Activated CD4-positive, alpha-beta T cell treated with anti-CD3 and anti-CD28 coated beads, Interleukin-2, amount 10 ng/mL, durations not matched to agents 24 days and 14 days (primary cell): Measurements from ENCODE around the gene PTPRJ. TPM values are rescaled to one million over a fixed set of nuclear protein-coding genes. Genes with fewer than 3 reads are reported as not detected.
"Not testable (repeated sequence)": the region's sequence is repeated elsewhere in the genome, so short reads cannot be mapped to it uniquely, and the experiment has no call there.

Source experiments
- DNase-seq: peaks from one replicate; pipeline ENCODE4 v3.0.0; 2022
- H3K27ac Mint-ChIP-seq: one replicate; pipeline ENCODE4 v1.8.0; 2022; ENCODE audit warnings: mild to moderate bottlenecking, mixed read lengths
- H3K27me3 Mint-ChIP-seq: one replicate; pipeline ENCODE4 v1.8.0; 2022; ENCODE audit warnings: mixed read lengths
- H3K36me3 Mint-ChIP-seq: one replicate; pipeline ENCODE4 v1.8.0; 2022; ENCODE audit warnings: low read depth, mild to moderate bottlenecking, mixed read lengths
- H3K4me1 Mint-ChIP-seq: one replicate; pipeline ENCODE4 v1.8.0; 2021; ENCODE audit warnings: mixed read lengths
- H3K4me3 Mint-ChIP-seq: one replicate; pipeline ENCODE4 v1.8.0; 2022; ENCODE audit warnings: mild to moderate bottlenecking, moderate library complexity, mixed read lengths
- H3K9me3 Mint-ChIP-seq: one replicate; pipeline ENCODE4 v1.8.0; 2021; ENCODE audit warnings: mixed read lengths
- intact Hi-C: fragments of 100-400 bp; cut with micrococcal nuclease; formaldehyde crosslinking; loops from one replicate; pipeline ENCODE4 v1.15.1; 2023
- total RNA-seq: library from RNA; stranded (reverse); gene quantifications from 2 replicates; pipeline ENCODE4 v1.2.3, GENCODE V29; 2022

The PTPRJ gene
- total RNA-seq: 51.3 and 52.2 TPM in 2 replicates

DNA sequence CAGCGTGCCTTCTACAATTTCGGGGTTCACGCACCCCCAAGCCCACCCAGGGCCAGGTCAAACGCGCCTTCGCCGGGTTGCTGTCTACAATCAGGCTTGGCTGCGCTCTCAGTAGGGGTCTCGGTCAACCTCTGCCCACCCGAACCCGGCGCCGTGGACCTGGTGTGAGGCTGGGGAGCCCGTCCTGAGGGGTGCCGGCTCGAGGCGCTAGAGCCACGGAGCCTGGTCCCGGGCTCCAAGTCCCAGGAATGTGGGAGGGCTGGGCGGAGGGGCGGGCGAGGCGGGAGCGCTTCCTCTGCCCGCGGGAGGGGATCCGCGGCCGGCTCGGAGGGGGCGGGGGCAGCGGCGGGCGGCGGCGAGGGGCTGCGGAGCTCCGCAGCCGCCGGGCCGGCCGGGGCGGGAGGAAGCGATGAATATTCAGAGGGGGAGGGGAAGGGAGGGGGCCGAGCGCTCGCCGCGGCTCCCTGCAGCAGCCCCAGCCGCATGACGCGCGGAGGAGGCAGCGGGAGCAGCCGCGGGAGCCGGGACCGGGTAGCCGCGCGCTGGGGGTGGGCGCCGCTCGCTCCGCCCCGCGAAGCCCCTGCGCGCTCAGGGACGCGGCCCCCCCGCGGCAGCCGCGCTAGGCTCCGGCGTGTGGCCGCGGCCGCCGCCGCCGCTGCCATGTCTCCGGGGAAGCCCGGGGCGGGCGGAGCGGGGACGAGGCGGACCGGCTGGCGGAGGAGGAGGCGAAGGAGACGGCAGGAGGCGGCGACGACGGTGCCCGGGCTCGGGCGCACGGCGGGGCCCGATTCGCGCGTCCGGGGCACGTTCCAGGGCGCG lies at the start of gene PTPRJ:
PTPRJ (plus strand) TSS at position 472 of the 819 bp plus-strand sequence. CDS start 354 bp downstream, outside the sequence.
- peaks cover 24% of the 10 kb centered on the region for H3K4me1 Mint-ChIP-seq
- H3K36me3 Mint-ChIP-seq: peaks cover 24% of the 10 kb centered on the region
- peak within 1 kb of the TSS; percentile 87 for H3K4me3 Mint-ChIP-seq
- H3K27ac Mint-ChIP-seq: peak within 1 kb of the TSS; percentile 72
- intact Hi-C loops: loop anchor here (2.0 kb wide), 2 partner anchors 45 to 75 kb away; no protein-coding TSS in a partner anchor
- peak; percentile 90 for DNase-seq
- H3K27me3 Mint-ChIP-seq: peaks cover 14% of the 10 kb centered on the region
- no peaks in the 10 kb centered on the region for H3K9me3 Mint-ChIP-seq

DNA sequence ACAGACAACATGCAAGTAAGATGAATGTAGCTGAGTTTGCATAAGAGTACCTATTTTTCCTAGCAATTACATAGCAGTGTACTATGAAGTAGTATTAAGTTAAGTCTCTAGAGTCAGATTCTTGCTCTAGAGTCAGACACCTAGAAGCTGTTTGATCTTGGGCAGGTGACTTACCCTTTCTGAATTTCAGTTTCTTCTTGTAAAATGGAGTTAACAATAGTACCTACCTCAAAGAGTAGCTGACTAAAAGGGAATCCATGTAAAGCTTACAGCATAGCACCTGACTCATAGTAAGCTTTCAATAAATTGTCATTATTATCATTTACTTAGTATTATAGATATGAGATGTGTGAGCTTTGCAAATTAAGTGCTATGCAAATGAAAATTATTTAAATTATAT lies 47.8 kb upstream of the PTPRJ start:
- intact Hi-C loops: no loop called here
- Mint-ChIP-seq H3K9me3 (no peaks in the 10 kb centered on the region), H3K4me3 (no peak overlapping the region), H3K4me1 (peaks cover 22% of the 10 kb centered on the region), H3K27ac (no peak overlapping the region), H3K27me3 (no peaks in the 10 kb centered on the region), H3K36me3 (no peaks in the 10 kb centered on the region)
- DNase-seq: no peak

DNA sequence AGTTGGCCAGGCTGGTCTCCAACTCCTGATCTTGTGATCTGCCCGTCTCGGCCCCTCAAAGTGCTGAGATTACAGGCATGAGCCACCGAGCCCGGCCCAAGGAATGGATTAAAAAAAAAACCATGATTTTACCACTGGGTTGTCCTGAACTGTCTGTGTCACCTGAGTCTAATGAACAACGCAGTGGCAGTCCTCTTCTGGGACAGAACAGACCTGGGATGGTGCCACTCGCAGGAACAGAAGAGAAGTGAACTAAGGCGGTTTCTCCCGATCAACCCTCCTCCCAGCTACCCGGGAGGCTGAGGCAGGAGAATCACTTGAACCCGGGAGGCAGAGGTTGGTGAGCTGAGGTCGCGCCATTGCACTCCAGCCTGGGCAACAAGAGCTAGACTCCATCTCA lies 46.6 kb upstream of the PTPRJ start:
- H3K4me3 Mint-ChIP-seq, H3K36me3 Mint-ChIP-seq, H3K9me3 Mint-ChIP-seq, DNase-seq, H3K27me3 Mint-ChIP-seq, H3K27ac Mint-ChIP-seq: not testable (repeated sequence)
- intact Hi-C loops: loop anchor here (1.0 to 2.0 kb wide), 4 partner anchors 47 to 177 kb away; partner anchors contain the start of gene PTPRJ
- H3K4me1 Mint-ChIP-seq: peaks cover 23% of the 10 kb centered on the region

DNA sequence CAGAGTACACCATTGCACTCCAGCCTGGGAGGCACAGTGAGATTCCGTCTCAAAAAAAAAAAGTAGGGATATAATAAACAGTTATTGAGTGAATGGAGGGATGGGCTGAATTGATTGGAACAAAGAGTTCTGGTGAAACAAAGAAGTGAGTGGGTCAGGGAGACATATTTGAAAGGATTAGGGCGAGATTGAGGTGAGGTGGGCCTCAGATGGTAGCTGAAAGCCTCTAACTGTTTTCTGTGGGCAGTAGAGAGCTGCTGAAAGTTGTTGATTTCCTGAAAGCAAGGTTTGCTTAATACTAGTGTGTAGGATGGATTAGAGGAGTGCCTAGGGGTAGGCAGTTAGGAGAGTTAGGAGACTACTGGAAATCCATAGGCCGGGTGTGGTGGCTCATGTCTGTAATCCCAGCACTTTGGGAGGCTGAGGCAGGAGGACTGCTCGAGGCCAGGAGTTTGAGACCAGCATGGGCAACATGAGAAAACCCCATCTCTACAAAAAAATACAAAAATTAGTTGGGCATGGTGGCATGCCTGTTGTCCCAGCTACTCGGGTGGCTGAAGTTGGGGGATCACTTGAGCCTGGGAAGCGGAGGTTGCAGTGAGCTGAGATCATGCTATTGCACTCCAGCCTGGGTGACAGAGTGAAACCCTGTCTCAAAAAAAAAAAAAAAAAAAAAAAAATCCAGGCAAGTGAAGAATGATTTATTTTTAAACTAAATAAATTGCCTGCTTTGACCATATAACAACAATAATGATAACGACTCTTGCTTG lies 41.4 kb upstream of the PTPRJ start:
- H3K9me3 Mint-ChIP-seq: no peaks in the 10 kb centered on the region
- H3K36me3 Mint-ChIP-seq: no peaks in the 10 kb centered on the region
- DNase-seq: no peak
- no peak overlapping the region for H3K27ac Mint-ChIP-seq
- intact Hi-C loops: no loop called here
- H3K4me1 Mint-ChIP-seq: peaks cover 29% of the 10 kb centered on the region
- no peaks in the 10 kb centered on the region for H3K27me3 Mint-ChIP-seq
- H3K4me3 Mint-ChIP-seq: no peak overlapping the region

DNA sequence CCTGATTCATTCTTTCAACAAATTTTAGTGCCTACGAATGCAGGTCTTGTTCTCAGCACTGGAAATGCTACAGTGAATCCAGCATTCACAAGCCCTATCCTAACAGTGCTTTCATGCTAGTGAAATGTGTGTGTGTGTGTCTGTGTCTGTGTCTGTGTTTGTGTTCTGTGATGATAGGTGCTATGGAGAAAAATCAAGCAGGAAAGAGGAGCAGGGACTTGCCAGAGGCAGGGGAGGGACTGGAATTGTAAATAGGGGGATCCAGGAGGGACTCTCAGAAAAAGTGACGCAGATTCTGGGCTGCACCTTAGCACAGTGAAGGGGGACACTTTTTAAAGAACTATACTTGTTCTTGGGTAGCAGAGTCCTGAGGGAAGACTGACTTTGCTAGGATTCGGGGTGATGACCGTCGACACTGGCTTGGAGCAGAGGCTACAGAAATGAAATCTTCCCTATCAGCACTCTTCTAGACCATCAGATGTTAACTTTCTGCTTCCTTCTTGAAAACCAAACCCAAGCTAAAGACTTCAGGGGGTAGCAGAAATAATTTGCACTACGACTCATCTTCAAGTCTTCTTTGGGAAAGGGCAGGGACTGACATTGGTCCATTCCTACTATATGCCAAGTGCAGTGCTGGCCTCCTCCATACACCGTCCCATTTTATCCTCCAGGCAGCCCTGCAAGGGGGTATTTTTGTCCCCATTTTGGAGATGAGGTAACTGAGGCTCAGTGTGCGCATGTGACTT lies 39.3 kb upstream of the PTPRJ start:
- Mint-ChIP-seq H3K36me3 (no peaks in the 10 kb centered on the region), H3K4me1 (peaks cover 21% of the 10 kb centered on the region), H3K9me3 (no peaks in the 10 kb centered on the region), H3K27me3 (no peaks in the 10 kb centered on the region), H3K4me3 (no peak overlapping the region), H3K27ac (no peak overlapping the region)
- intact Hi-C loops: no loop called here
- no peak for DNase-seq

DNA sequence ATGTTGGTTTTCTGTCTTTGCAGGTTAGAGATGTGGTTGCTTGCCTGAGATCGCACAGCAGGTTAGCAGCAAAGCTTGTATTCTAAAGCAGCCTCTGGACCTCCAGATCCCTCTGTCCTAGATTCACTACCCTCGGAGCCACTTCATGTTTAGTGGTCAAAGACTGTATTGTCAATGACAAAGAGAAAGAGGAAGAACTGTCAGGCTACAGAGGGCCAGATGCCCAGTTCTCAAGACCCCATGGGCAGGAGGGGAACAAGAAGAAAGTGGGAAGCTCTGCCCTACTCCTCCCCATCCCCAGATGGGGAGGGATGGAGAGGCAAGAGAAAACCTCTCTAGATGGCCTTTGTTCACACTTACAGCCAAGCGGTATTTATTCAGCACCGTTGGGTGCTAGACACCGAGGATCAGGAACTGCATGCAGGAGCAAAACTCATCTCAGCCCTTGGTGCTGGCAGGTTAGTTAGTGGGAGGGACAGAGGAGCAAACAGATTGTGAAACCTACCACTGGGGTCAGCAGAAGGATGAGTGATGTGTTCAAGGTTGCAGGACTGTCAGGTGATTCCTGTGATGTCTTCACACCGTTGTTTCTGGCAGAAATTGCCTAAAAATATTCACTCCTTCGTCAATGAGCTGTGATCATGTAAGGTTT lies 38.3 kb upstream of the PTPRJ start:
- Mint-ChIP-seq H3K27ac (no peak overlapping the region), H3K4me1 (peaks cover 26% of the 10 kb centered on the region), H3K27me3 (no peaks in the 10 kb centered on the region), H3K9me3 (no peaks in the 10 kb centered on the region), H3K36me3 (no peaks in the 10 kb centered on the region), H3K4me3 (no peak overlapping the region)
- intact Hi-C loops: no loop called here
- no peak for DNase-seq

DNA sequence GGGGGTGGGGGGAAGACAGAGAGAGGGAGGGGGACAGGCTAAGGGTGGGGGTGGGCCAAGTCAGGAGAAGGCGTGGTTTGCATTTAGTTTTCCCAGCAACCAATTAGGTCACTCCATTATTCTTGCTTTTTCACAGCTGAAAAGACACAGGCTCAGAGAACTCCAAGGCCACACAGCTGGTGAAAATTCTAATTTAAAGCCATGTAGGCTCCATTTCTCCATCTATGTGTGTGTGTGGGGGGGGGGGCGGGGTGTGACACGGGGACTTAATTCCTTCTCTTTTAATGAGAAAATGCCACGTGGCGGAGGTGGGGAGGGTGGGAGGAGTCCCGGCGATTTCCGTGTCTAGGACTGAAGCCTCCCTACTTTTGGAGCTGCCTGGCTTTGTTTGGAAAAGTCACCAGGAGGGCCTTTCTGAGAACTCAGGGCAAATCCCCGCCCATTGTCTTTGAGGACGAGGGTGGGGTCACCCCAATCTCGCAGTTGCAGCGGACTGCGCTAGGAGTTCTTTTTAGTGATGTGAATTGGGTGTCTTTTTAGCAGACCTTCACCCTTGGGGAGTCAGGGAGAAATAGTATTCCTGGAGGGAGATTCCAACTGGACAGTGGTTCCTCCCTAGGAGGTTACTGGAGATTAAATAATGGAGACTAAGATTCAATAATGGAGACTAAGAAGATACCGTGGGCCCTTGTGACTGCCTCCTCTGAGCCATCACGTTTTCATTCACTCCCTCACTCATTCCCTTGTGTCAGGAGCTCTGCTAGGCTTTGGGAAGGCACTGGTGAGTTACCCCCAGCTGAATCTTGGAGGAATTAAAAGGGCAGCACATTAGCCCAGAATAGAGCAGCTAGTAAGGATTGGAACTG lies 36.4 kb upstream of the PTPRJ start:
- Mint-ChIP-seq H3K9me3 (no peaks in the 10 kb centered on the region), H3K27ac (no peak overlapping the region), H3K36me3 (no peaks in the 10 kb centered on the region), H3K4me3 (no peak overlapping the region), H3K27me3 (no peaks in the 10 kb centered on the region), H3K4me1 (peaks cover 28% of the 10 kb centered on the region)
- intact Hi-C loops: no loop called here
- DNase-seq: no peak

DNA sequence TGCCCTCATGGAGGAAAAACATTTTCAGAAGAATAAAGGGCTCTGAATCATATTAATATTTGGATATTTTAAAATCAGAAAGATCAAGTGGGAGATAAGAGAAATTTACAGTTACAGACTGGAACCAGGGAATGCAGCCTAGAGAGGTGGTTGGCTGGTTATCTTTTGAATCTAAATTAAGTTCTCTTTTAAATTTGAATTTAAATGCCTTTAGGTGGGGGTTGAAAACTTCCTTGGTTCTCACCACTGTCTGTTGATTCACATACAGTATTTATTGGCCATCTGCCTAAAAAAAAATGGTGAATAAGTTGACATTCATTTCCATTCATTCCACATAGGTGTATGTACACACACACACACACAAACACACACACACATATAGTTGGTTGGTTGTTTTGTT lies 35.7 kb upstream of the PTPRJ start:
- DNase-seq: no peak
- peaks cover 31% of the 10 kb centered on the region for H3K4me1 Mint-ChIP-seq
- no peaks in the 10 kb centered on the region for H3K36me3 Mint-ChIP-seq
- no peak overlapping the region for H3K27ac Mint-ChIP-seq
- H3K9me3 Mint-ChIP-seq: no peaks in the 10 kb centered on the region
- no peaks in the 10 kb centered on the region for H3K27me3 Mint-ChIP-seq
- no peak overlapping the region for H3K4me3 Mint-ChIP-seq
- intact Hi-C loops: no loop called here

DNA sequence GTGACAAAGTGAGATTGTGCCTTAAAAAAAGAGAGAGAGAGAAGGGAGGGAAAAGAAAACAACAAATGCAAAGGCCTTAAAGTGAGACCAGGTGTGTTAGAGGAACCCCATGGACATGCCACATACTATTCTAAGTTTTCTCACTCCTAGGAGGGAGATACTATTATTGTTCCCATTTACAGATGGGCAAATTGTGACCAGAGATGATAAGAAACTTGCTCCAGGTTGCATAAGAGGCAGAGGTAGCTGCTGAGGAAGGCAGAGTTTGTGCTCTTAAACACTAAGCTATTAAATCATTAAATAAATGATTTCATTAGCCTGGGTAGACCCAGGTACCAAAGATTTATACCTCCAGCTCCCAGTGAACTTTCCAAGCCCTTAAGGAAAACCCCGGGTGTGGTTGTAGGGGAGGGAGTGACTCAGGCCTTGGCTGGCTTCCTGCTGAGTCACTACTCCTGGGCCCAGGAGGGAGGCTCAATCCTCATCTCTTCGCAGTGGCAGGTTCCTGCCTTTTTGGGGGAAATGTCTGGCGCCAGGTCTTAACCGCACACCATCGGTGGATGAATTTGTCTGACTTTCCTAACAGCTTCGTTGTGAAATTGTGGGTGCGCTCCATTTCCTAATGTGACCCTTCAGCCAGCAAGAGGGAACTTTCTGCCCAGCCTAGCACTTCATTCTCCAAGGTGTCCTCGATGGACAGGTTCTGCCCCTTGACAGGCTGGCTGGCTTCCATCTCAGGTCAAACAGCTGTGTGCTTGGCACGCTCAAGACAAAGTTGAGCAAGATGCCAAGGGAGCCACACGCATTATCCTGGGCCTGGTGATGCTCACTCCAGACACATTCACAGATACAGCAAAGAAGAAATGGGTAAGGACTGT lies 33.4 kb upstream of the PTPRJ start:
- Mint-ChIP-seq H3K4me1 (peaks cover 37% of the 10 kb centered on the region), H3K27ac (peak overlapping the region; percentile 72), H3K9me3 (no peaks in the 10 kb centered on the region), H3K27me3 (no peaks in the 10 kb centered on the region), H3K4me3 (no peak overlapping the region), H3K36me3 (no peaks in the 10 kb centered on the region)
- intact Hi-C loops: no loop called here
- DNase-seq: peak; percentile 65

DNA sequence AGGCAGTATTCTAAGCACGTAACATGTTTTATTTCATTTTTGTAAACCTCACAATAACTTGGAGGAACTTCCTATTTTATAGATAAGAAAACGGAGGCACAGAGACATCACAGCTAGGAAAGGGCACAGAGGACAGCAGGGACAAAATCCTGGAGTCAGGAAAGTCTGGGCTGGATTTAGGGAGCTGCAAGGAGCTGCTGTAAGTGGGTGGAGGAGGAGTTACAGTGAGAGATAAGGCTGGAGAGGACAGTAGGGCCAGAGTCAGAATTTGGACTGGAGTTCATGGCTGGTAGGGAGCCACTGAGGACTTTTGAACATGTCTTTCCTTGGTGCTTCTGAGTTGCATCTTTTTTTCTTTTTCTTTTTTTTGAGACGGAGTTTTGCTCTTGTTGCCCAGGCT lies 32.2 kb upstream of the PTPRJ start:
- peak overlapping the region; percentile 52 for H3K27ac Mint-ChIP-seq
- H3K9me3 Mint-ChIP-seq: no peaks in the 10 kb centered on the region
- intact Hi-C loops: no loop called here
- H3K36me3 Mint-ChIP-seq: no peaks in the 10 kb centered on the region
- no peaks in the 10 kb centered on the region for H3K27me3 Mint-ChIP-seq
- no peak for DNase-seq
- no peak overlapping the region for H3K4me3 Mint-ChIP-seq
- H3K4me1 Mint-ChIP-seq: peaks cover 35% of the 10 kb centered on the region

DNA sequence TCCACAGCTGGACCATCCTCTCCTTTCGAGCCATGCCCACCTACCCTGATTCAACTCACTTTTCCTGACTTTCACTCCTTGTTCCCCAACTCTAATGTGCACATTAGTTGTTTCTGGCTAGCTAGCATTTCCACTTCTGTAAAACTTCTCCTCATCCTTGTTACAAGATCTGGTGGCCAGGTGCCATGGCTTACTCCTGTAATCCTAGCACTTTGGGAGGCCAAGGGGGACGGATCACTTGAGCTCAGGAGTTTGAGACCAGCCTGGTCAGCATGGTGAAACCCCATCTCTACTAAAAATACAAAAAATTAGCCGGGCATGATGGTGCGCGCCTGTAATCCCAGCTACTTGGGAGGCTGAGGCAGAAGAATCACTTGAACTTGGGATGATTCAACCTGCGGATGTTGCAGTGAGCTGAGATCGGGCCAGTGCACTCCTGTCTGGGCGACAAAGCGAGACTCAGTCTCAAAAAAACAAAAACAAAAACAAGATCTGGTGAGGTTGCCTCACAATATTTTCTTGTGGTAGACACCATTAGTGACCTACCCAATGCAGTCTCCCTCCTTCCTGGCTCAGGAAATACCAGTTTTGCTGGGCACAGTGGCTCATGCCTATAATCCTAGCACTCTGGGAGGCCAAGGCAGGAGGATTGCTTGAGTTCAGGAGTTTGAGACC lies 31.2 kb upstream of the PTPRJ start:
- H3K4me3 Mint-ChIP-seq, H3K27ac Mint-ChIP-seq, DNase-seq, intact Hi-C loops, H3K36me3 Mint-ChIP-seq, H3K27me3 Mint-ChIP-seq, H3K9me3 Mint-ChIP-seq: not testable (repeated sequence)
- peaks cover 35% of the 10 kb centered on the region for H3K4me1 Mint-ChIP-seq

DNA sequence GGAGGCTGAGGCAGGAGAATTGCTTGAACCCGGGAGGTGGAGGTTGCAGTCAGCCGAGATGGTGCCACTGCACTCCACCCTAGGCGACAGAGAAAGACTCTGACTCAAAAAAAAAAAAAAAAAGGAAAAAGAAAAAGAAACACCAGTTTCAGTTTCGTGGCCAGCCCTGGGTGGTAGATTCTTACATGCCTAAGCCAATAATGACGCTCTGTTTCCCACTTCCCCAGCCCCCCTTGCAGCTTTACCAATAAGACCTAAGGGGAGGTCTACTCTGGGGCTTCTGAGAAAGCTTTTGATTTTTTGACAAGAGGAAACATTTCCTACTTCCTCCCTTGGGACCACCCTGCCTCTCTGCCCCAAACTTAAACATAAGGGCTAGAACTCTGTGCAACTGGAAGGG lies 30.0 kb upstream of the PTPRJ start:
- Mint-ChIP-seq H3K27me3 (no peaks in the 10 kb centered on the region), H3K4me3 (peak overlapping the region; percentile 6), H3K36me3 (no peaks in the 10 kb centered on the region), H3K27ac (peak overlapping the region; percentile 70), H3K4me1 (peaks cover 39% of the 10 kb centered on the region), H3K9me3 (no peaks in the 10 kb centered on the region)
- peak; percentile 88 for DNase-seq
- intact Hi-C loops: no loop called here
